ENCODE measurements around the gene SPRY1.

Gene SPRY1

DNA sequence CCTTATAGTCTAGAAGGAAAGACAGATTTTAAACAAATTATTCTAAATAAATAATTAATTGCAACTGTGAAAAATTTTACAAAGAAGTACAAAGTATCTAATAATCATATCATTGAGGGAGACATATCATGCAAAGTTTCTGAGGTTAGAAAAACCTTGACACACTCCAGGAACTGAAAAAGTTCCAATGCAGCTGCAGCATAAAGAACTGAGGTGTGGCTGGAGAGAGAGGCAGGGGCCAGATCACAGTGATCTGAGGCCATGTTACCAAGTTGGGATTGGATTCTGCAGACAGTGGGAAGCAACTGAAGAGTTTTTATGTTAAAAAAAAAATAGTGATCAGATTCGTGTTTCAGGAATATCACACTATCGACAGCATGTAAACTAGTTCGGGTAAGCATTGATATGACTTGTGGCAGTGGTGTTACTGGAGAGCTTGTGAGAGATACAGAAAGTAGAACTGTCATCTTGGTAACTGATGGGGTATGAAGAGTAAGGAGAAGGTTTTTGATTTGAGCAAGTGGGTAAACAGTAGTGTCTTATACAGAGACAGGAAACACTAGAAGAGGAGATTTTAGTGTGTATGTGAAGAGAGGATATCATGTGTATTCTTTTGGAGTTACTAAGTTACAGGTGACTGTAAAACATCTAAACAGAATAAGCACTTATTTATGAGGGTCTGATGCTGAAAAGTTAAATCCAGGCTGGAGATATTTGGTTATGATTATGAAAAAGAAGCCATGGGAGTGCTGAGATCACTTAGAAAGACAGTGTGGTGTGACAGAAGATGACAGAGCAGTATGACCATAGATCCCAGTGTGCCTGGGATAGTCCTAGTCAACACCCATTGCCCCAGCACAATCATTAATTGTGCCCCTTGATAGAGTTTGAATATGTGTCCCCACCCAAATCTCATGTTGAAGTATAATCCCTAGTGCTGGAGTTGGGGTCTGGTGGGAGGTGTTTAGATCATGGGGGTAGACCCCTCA lies 15.6 kb upstream of the SPRY1 start:
- Histone ChIP-seq H3K9me3 (ENCODE audit: severe bottlenecking) (no peaks in the 10 kb centered on the region), H3K4me3 (ENCODE audit: low read depth, low read length) (no peak overlapping the region), H3K36me3 (no peaks in the 10 kb centered on the region), H3K27me3 (ENCODE audit: insufficient read depth, low read depth, severe bottlenecking) (no peaks in the 10 kb centered on the region), H3K27ac (no peak overlapping the region)
- TF ChIP-seq, protein P1, sequence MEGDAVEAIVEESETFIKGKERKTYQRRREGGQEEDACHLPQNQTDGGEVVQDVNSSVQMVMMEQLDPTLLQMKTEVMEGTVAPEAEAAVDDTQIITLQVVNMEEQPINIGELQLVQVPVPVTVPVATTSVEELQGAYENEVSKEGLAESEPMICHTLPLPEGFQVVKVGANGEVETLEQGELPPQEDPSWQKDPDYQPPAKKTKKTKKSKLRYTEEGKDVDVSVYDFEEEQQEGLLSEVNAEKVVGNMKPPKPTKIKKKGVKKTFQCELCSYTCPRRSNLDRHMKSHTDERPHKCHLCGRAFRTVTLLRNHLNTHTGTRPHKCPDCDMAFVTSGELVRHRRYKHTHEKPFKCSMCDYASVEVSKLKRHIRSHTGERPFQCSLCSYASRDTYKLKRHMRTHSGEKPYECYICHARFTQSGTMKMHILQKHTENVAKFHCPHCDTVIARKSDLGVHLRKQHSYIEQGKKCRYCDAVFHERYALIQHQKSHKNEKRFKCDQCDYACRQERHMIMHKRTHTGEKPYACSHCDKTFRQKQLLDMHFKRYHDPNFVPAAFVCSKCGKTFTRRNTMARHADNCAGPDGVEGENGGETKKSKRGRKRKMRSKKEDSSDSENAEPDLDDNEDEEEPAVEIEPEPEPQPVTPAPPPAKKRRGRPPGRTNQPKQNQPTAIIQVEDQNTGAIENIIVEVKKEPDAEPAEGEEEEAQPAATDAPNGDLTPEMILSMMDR (IDR thresholded peaks at IDR 0.05; ENCODE audit: low read depth, low read length), result no peak
- no peak for DNase-seq

DNA sequence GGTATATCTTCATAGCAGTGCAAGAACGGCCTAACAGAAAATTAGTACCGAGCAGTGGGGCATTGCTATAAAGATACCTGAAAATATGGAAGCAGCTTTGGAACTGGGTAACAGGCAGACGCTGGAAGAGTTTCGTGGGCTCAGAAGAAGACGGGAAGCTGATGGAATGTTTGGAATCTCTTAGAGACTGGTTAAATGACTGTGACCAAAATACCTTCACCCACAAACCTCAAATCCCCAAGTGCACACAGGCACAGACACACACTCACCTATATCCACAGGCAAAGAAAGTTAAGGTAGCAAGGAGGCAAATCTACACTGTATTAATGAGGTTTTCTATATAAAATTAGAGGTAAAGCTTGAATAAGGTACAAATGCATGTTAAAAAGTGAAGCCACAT lies 14.6 kb upstream of the SPRY1 start:
- Histone ChIP-seq H3K36me3 (no peaks in the 10 kb centered on the region), H3K9me3 (ENCODE audit: severe bottlenecking) (no peaks in the 10 kb centered on the region), H3K27me3 (ENCODE audit: insufficient read depth, low read depth, severe bottlenecking) (no peaks in the 10 kb centered on the region), H3K27ac (no peak overlapping the region), H3K4me3 (ENCODE audit: low read depth, low read length) (no peak overlapping the region)
- TF ChIP-seq, protein P1 (IDR thresholded peaks at IDR 0.05; ENCODE audit: low read depth, low read length), result no peak
- no peak for DNase-seq

DNA sequence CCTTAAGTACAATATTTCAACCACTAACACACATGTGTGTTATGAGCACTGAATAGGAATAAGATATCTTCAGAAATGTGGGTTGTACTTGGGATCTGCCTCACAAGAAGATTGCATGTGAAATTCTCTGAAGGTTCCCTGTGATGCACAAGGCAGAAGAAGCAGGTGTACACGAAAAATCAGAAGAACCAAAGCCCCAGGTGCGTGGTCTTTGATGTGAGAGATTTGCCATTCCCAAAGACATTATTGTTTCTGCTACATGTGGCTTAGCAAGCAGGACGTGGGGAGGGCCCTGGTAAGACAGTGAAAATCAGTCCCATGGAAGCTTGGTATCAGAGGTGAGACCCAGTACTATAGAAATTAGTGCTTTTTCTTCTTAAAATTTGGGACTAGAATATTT lies 13.0 kb upstream of the SPRY1 start:
- Histone ChIP-seq H3K4me3 (ENCODE audit: low read depth, low read length) (no peak overlapping the region), H3K27ac (no peak overlapping the region), H3K27me3 (ENCODE audit: insufficient read depth, low read depth, severe bottlenecking) (no peaks in the 10 kb centered on the region), H3K9me3 (ENCODE audit: severe bottlenecking) (no peaks in the 10 kb centered on the region), H3K36me3 (no peaks in the 10 kb centered on the region)
- no peak for DNase-seq
- TF ChIP-seq, protein P1 (IDR thresholded peaks at IDR 0.05; ENCODE audit: low read depth, low read length), result no peak

DNA sequence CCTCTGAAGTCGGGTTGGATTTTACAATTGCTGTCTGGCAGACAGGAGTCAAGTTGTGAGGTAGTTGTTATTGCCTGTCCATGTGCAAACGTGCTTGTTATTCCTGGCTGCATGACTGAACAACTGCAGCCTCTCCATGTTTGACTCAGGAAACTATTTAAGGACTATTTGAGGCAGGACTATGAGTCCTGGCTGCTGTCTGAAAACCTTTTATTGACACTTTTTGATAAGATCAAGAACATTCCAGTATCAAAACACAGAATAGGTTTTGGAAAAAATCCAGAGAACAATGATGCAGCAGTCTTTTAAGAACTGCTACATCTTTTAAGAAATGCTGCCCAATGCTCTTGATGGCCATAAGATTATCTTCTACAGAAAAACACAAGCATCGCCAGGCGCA lies 10.0 kb upstream of the SPRY1 start:
- DNase-seq, result no peak
- Histone ChIP-seq H3K4me3 (ENCODE audit: low read depth, low read length) (no peak overlapping the region), H3K27me3 (ENCODE audit: insufficient read depth, low read depth, severe bottlenecking) (no peaks in the 10 kb centered on the region), H3K27ac (no peak overlapping the region), H3K9me3 (ENCODE audit: severe bottlenecking) (no peaks in the 10 kb centered on the region), H3K36me3 (no peaks in the 10 kb centered on the region)
- TF ChIP-seq, protein P1 (IDR thresholded peaks at IDR 0.05; ENCODE audit: low read depth, low read length), result no peak

DNA sequence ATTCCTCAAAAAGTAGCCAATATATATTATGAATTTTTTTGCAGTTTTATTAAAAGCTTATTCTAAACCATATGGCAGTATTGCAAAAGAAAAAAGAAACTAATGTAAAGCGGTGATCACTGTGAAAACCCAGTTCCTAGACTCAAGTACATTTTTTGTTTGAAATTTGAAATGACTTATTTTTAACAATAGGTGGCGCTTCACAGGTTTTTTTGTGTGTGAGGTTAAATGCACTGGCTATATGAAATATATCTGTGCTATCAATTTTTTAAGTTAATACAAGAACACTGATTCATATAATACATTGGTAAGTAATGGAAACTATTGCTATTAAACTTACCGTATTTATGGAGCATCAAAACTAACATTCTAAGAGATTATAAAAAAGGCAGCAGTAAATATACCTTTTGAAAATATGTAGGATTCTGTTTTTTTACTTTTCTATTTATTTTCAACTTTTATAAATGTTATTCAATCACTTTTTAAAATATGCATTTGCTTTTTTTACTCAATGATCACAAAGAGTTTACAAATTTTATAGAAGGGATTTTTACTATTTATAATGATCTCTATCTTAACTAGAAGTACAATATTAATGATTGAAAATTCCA lies 5.6 kb upstream of the SPRY1 start:
- no peak for DNase-seq
- Histone ChIP-seq H3K27ac (no peak overlapping the region), H3K27me3 (ENCODE audit: insufficient read depth, low read depth, severe bottlenecking) (no peaks in the 10 kb centered on the region), H3K36me3 (no peaks in the 10 kb centered on the region), H3K9me3 (ENCODE audit: severe bottlenecking) (no peaks in the 10 kb centered on the region), H3K4me3 (ENCODE audit: low read depth, low read length) (no peak overlapping the region)
- TF ChIP-seq, protein P1 (IDR thresholded peaks at IDR 0.05; ENCODE audit: low read depth, low read length), result peak; percentile 23; the same call in 1 of the 2 replicates

Measured in WERI-Rb-1 (cell line).